DMS114 treated with DMSO at 0.1 percent for 48 hours (cell line): ENCODE results near the gene WNK1.
"Not testable (repeated sequence)": the region's sequence is repeated elsewhere in the genome, so short reads cannot be mapped to it uniquely, and the experiment has no call there.

Source experiments
- DNase-seq: peaks from one replicate; lab custom pipeline; 2025; ENCODE audit not compliant: unreplicated experiment; lab: John Stamatoyannopoulos, UW

The WNK1 gene

DNA sequence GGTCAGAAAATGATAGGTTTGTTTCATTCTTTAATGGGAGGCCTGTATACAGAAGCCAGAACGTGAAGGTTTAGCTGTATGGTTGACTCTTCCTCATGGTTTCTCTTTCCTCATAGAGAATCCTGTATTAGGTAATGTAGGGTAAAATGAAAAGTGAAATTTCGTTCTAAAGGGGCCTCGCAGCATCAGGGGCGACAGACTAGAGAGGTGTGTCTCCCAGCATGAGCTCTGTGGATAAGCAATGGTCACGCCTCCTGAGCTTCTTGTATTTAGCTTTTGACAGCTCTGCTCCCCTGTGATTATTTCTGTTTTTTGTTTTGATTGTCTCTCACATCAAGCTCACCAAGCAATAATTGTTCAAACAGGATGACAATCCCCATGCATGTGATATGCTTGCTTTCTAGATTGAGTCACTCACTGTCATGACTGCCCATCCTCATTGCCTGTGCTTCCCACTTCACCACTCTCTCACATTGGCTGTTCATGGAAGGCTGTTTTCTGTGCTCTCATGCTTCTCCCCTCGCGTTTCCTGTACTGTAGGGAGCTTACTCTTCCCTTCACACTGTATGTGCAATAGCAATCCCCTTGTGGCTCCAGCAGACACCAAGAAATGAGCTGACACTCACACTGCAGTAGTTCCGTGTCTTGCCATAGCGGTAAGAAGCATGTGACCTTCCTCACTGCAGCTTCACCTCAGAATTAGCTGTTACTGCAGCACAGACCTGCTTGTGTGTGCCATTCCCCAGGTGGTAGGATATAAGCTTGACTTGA is 153.1 kb downstream of the WNK1 start:
- no peak for DNase-seq

DNA sequence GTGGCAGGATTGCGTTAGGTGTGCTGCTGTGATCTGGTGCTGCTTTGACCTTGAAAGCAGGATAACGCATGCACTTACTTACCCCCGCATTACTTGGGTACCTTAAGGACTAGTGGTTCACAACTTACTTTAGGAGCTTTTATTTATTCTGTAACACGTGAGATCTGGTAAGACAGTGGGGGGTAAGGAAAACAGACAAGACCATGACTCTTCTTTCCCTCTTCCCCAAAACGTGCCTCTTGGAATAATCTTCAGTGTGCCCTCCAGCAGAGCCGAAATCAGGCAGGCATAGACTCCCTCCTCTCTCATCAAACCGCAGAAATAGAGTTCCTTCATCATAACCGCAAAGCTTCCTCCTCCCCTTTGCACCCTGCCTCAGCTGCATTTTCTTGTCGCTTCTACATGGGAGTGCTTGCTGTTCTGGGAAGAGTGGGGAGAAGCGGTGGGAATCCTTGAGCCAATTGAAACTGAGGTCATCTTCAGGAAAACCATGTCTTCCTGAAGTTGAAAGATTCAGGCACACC is 153.7 kb downstream of the WNK1 start:
- DNase-seq, result no peak

DNA sequence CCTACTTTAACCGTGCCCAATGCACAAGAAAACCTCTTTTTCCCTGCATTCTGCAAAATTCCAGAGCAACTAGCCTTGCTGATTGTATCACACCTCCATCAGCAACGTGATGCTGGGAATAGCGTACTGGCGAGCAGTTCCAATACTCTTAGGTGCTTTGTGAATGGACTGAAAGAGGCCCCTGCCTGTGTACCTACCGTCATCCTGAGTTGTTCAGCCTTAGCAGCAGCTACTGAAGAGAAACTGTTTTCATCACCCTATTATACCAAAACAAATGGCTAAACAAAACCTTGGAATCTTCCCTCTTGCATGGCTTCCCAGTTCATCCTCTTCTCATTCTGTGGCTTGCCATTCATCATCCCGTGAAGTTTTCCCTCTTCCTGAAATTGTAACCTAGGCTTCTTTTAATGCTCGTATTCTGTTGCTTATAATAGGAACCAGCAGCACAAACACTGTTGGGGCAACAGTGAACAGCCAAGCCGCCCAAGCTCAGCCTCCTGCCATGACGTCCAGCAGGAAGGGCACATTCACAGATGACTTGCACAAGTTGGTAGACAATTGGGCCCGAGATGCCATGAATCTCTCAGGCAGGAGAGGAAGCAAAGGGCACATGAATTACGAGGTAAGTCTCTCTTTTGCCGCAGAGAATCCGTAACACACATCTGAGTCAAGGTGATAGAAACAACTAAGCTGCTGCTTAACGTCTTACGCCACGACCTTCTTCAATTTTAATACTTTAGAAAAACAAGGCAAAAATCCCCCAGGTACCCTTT is 155.2 kb downstream of the WNK1 start:
- no peak for DNase-seq

DNA sequence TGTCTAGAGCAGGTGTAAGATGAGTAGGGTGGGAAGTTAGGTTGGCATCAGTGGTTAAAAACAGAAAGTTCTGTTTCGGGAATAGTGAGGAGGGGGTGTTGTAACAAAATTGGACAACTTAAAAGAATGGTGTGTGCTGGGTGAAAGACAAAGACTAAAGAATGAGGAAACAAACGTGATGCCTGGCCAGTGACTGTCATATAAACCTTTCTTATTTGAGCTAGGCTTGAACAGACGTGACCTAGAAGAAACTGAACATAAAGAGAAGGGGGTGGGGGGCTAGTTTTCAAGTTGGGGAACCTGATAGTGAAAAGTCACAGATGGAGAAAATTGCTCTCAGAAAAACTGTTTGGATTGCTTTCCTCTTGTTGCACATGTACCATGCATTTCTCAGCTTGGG is 157.5 kb downstream of the WNK1 start:
- DNase-seq, result no peak

DNA sequence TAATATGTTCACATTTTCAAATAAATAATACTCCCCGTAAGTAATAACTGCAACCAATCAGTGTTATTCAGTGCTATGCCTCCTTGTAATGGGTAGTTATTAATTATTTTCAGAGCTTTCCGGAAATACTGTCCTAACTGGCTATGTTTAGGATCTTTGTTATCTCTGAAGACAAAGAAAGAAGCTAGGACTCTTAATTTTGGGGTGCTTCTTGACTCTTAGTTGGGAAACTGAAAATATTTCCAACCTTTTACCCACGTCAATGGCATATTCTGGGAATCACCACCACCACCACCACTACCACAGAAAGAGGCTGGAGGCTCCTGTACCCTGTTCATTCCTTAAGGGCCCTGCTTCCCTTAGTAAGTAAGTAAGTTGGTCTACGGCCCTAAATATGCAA is 158.0 kb downstream of the WNK1 start:
- DNase-seq, result no peak

DNA sequence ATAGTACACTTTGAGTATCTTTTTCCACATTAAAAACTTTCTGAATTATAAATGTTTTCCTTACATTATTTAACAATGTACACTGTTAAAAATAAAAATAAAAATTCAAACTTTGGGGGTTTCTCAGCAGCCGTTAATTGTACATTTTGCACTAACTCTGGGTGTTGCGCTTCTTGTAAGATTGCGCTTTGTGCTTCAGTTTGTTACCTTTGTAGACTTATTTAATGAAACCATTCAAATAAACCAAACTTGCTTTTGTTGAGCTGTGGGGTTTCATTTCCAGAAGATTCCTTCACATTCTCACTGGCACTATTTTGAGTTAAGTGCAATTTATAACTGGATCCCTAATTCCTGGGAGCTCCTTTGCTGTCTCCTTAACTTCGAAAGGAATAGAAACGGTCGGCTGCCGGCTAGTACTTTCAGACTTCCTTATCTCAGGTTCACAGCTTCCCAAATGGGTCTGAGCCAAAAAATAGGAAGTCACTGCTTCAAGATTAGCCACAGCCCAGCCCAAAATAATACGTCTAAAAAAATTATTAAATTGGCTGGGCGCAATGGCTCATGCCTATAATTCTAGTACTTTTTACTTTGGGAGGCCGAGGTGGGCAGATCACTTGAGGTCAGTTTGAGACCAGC is 158.9 kb downstream of the WNK1 start:
- DNase-seq, result no peak

DNA sequence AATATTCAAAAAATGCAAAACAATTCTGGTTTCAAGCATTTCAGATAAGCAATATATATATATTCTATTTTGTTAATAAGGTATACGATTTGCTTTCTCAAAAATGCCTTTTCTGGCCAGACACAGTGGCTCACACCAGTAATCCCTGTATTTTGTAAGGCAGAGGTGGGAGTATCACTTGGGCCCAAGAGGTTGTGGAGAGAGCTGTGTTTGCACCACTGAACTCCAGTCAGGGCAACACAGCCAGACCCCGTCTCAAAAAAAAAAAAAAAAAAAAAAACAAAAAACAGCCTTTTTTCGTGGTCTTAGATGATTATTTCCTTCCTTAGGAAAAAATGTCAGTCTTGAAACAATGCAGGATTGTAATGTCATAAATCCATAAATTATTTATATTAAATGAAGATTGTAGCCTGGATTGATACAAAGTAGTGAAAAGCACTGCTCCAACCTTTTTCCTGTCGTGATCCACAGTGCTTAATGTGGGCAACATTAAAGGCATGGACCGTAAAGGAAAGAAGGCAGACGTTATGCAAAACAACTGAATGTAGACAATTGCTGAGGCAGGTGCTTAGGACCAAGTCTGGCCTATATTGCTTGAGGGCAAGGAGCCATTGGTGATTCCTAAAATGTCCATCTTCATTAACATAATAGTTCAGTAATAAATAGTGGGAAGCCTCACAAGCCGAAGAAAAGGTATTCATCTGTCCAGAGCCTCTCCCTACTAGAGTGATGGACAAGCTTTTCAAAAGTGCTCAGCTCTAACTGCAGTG is 160.3 kb downstream of the WNK1 start:
- no peak for DNase-seq

DNA sequence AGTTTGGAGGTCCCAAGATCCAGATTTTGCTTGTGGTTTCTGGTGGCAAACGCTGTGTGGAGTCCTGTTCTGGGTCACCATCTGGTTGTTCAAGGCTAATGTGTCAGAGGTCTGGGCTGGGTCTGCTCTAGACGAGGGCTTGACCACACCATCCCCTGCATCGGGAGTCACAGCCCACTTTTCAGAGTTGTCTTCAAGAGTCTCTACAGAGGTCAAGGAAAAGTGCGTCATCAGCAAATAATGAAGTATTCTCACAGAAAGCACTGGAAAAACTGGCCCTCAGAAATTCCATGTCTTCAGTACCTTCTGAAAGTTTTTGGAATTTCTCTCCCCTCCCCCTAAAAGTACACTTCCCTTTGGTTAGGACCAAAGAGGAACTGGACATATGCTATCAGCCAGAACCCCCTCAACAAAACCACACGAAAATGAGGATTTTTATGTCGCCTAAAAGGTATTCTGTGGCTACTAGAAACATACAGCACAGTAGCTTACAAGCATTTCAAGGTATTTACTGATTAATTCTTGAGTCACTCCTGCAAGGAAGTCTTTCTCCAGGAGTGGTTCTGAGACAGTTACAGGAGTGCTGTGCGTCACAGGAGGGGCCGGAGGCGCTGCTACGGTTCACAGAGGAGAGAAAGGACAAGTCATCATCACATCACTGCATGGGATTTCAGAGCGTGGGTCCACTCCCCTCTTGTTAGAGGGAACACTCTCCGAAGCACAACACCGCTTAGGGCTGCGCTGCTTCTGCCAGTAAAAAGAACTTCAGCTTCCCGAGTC is 161.7 kb downstream of the WNK1 start:
- no peak for DNase-seq

DNA sequence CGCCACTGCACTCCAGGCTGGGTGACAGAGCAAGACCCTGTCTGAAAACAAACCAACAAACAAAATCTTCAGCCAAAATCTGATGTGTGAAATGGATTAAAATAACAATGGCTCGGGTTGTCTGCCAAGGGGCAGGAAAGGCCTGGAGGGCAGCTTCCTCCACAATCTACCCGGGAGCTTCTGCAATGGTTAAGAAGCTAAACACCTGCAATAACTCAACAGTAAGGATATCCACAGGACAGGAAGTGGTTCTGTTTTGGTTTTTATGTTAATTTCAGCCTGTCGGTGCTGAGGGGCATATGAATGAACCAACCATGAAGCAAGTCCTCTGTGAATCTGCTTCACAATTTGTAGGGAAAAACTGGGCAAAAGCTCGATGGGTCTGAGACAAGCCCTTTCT is 162.7 kb downstream of the WNK1 start:
- DNase-seq, result no peak

DNA sequence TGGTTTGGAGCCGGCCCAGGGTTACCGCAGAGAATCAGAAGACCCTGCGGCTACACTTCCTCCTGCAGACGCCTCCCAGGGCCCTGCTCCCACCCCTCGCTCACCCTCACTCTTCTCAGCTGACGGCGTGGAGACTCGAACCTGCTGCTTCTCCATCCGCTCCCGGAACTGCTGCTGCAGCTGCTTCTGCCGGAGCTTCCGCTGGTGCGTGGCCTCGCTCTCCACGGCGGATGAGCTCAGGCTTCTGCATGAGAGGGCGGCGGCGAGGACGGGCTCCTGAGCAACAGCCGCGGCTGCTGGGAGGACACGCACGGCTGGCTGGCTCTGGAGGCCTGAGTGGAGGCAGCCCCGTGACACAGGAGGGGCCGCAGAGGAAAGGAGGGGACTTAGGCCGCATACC is 163.9 kb downstream of the WNK1 start:
- DNase-seq, result no peak

DNA sequence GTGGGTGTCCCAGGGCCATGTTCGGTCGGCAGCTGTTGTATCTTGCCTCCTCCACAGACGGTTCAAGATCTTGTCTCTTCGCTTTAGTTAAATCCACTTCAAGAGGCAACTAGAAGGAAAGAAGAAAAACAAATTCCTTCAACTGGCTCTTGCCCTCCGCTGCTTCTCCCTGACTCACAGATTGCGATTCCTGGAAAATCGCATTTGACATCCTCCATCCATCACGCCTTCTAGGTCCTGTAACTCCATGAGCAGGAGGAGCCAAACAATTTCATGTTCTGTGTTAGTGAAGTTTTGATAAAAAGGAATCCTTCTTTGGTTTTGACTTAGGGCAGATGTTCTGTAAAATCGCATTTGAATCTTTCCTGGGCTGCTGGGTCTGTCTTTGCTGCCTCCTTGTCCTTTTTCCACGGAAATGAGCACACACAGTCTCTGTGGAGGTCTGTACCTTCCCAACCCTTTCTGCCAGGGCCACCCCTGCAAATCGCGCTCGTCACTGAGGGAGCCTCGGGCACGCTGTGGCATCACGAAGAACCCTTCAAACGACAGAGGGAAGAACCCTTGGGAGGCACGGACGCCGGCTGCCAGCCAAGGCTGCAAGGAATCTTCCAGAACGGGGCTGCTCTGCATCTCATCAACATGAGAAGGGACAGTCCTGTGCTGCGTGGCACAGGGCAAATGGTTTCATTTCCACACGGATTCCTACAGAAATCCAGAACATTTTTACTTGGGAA is 164.5 kb downstream of the WNK1 start:
- DNase-seq, result no peak

DNA sequence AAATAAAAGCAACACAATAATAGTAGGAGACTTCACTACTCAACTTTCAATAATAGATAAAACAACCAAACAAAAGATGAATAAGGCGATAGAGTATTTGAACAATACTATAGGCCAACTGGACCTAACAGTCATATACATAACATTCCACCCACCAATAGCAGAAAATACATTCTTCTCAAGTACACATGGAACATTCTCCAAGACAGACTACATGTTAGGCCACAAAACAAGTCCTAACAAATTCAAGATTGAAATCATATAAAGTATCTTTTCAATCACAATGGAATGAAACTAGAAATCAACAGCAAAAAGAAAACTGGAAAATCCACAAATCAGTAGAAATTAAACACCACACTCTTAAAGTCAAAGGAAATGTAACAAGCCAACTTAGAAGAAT is 168.3 kb downstream of the WNK1 start:
- no peak for DNase-seq

DNA sequence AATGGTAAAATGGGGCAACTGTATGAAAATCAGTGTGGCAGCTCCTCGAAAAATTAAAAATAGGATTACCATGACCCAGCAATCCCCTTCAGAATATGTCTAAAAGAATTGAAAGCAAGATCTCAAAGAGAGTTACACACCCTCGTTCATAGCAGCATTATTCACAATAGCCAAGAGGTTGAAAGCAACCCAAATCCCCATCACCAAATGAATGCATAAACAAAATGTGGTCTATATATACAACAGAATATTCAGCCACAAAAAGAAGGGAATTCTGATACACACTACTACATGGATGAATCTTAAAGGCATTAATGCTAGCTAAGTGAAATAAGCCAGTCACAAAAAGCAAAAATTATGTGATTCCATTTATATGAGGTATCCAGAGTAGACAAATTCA is 169.9 kb downstream of the WNK1 start:
- no peak for DNase-seq

DNA sequence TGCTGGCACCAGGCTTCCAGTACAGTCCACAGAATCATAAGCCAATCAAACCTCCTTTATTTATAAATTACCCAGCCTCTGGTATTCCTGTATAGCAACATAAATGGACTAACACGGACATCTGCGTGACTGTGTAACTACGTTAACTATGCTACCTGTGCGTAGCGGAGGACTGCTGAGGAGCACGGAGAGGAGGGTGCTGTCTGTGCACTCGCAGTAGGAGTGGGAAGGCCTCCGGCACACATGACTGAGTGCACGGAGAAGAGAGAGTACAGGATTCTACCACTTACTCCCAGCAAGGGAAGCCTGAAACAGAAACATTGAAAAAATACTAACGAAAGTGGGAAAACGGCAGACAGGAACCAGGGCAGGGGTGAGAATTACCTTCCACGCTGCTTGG is 174.3 kb downstream of the WNK1 start:
- DNase-seq, result no peak

DNA sequence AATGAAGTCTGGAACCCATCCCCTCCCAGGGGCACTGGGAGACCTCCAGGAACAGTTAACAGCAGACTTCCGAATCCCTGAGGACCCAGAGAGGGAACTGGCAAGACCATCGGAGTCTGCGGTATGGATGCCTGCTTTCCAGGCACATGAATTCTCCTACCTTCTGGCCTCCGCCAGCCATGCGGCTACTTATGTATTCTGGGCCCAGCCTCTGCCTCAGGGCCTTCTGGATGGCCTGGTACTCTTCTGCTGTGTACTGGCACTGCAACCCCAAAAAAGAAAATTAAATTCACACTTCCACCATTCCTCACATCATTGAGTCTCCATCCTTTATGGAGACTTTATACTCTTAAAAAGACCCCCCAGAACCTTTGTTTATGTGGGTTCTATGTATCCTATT is 178.7 kb downstream of the WNK1 start:
- no peak for DNase-seq

DNA sequence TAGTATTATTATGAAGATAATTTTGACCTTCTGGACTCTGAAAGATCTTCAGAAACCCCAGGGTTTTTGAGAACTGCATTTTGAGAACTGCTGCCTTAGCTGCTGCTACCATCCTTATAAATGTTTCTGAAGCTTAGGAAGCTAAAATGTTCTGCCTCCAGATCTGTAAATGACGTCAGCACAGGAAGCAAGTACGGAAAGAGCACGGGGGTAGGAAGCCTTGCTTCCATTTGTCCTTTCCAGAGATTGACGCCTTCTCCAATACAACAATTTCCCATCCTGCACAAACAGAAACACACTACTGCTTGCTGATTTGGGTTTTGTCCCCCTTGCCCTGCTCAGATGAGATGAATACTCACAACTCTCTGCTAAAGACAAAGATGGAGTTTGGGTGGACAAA is 179.2 kb downstream of the WNK1 start:
- DNase-seq, result no peak

DNA sequence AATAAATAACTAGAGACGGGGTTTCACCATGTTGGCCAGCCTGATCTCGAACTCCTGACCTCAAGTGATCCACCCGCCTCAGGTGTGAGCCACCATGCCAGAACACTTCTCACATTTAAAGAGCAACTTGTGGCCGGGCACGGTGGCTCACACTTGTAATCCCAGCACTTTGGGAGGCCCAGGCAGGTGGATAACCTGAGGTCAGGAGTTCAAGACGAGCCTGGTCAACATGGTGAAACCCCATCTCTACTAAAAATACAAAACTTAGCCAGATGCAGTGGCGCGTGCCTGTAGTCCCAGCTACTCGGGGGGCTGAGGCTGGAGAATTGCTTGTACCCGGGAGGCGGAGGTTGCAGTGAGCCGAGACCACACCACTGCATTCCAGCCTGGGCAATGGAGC is 183.5 kb downstream of the WNK1 start:
- DNase-seq, result not testable (repeated sequence)

DNA sequence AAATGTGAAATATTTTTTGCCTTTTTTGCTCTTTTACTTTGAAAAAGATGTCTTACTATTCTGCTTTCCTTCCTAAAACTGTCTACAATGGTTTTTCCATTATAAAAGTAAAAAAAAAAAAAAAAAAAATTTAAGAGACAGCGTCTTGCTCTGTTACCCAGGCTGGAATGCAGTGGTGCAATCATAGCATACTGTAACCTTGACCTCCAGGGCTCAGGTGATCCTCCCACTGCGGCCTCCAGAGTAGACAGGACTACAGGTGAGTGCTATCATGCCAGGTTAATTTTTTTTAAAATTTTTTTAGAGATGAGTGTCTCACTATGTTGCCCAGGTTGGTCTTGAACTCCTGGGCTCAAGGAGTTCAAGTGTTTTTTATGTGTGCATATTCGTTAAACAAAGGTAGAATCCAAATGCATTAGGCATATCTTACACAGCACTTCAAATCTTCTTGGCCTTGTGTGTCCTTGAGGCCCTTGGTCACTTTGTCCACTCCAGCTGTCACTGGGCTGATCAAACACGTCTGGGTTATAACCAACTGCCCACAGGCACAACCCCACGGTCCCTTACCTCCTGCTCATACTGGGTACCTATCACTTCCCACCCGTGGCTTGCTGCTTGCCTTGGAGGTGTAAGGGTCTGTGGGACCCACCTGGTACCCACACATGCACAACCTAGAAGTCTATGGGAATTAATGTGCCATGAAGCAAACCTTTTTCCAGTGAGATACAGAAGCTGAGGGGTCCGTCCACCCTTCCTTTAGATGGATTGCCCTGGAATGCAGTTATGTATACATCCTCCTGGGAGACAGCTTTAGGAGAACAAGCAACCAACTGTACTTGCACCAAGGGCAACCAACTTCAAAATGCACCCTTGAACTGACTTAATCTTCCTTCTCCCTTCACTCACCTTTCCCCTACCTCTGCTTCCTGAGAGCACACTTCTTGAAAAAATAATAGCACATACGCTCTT is 184.3 kb downstream of the WNK1 start:
- DNase-seq, result no peak

DNA sequence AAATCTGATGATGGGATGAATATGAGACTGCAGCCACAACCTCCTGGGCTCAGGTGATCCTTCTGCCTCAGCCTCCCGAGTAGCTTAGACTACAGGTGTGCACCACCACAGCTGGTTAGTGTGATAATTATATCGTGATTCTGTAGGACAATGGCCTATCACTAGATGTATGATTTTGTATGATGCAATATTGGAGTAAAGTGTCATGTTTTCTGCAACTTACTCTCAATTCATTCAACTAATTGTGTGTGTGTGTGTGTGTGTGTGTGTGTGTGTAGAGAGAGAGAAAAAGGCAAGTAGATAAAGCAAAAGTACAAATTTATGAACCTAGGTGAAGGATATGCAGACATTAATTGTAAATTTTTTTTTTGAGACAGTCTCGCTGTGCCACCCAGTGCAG is 186.4 kb downstream of the WNK1 start:
- no peak for DNase-seq
